Vein endothelial cell (primary cell): ENCODE results near the gene ARTN. TPM values are rescaled to one million over a fixed set of nuclear protein-coding genes. Genes with fewer than 3 reads are reported as not detected.

Experiments
- total RNA-seq: library from RNA; depleted of rRNA; stranded (reverse); fragments of >200 nt; gene quantifications from 2 replicates; pipeline ENCODE4 v1.2.3, GENCODE V29; 2012

The ARTN gene
- not detected in 2 replicates for total RNA-seq

GRCh38 chr1:43933386-43934100, at the start of gene ARTN:
TSS of gene ARTN (plus strand) at chr1:43933801. CDS start at chr1:43935657, 1,856 bp downstream.

GRCh38 chr1:43946236-43947060, 12.8 kb downstream of the ARTN start, which contains the start of gene IPO13:
TSS of gene IPO13 (plus strand) at chr1:43946950. CDS start at chr1:43947601, 651 bp downstream.

GRCh38 chr1:43969746-43970466, 36.3 kb downstream of the ARTN start, which contains the start of gene DPH2:
TSS of gene DPH2 (plus strand) at chr1:43970010. CDS start at chr1:43970176, 166 bp downstream.

GRCh38 chr1:43974443-43975248, 41.0 kb downstream of the ARTN start, which contains the start of gene ATP6V0B:
TSS of gene ATP6V0B (plus strand) at chr1:43974960. CDS start at chr1:43975041, 81 bp downstream.

GRCh38 chr1:43978551-43979260, 45.1 kb downstream of the ARTN start, which contains the start of gene B4GALT2:
TSS of gene B4GALT2 (plus strand) at chr1:43979210. CDS start at chr1:43981161, 1,951 bp downstream.

Other genes with a start within 250 kb of the ARTN start
- 17.0 and 28.1 TPM in 2 replicates for gene ST3GAL3, start 226.3 kb upstream of the ARTN start, total RNA-seq
- 14.6 and 18.0 TPM in 2 replicates for gene IPO13, start 13.1 kb downstream of the ARTN start, total RNA-seq
- 22.9 and 26.4 TPM in 2 replicates for gene DPH2, start 36.2 kb downstream of the ARTN start, total RNA-seq
- gene ATP6V0B, start 41.2 kb downstream of the ARTN start, total RNA-seq: 83.9 and 85.5 TPM in 2 replicates
- 93.0 and 109 TPM in 2 replicates for gene B4GALT2, start 45.4 kb downstream of the ARTN start, total RNA-seq
- gene CCDC24, start 57.8 kb downstream of the ARTN start, total RNA-seq: 2.5 and 2.9 TPM in 2 replicates
- gene SLC6A9, start 97.7 kb downstream of the ARTN start, total RNA-seq: 0.29 and 0.65 TPM in 2 replicates
- not detected in 2 replicates for gene KLF17, start 185.0 kb downstream of the ARTN start, total RNA-seq
- gene KLF18, start 207.8 kb downstream of the ARTN start, total RNA-seq: not detected in 2 replicates